22Rv1 (cell line): ENCODE data around the gene MEIKIN.

Source experiments
- CTCF ChIP-seq: fragments of 450-650 bp; IDR thresholded peaks from 2 replicates; pipeline ENCODE4 v1.5.1; 2017; ENCODE audit warnings: mild to moderate bottlenecking
- ZFX ChIP-seq: fragments of 450-650 bp; IDR thresholded peaks from 2 replicates; pipeline ENCODE4 v1.6.1; 2017; ENCODE audit warnings: antibody characterized with exemption, borderline replicate concordance

GRCh38 chr5:131944702-131945550 is 537 bp downstream of the MEIKIN start:
- TF ChIP-seq CTCF, result no peak
- TF ChIP-seq ZFX, result no peak
